MM.1S (cell line): ENCODE data around the gene DYRK3.

Experiments
- DNase-seq: peaks from one replicate; pipeline ENCODE4 v3.0.0-alpha.2; 2015
- H2AFZ ChIP-seq: fragments of 300-600 bp; sonication (generic); 2 replicates; pipeline ENCODE4 v1.6.0; 2016; ENCODE audit warnings: antibody characterized with exemption, low read length
- H3F3A ChIP-seq: fragments of 300-600 bp; sonication (generic); 2 replicates; pipeline ENCODE4 v1.6.1; 2016; ENCODE audit warnings: mild to moderate bottlenecking, antibody characterized with exemption, low read length, moderate library complexity, mixed read lengths; ENCODE audit not compliant: insufficient read depth
- H3K27ac ChIP-seq: fragments of 300-600 bp; sonication (generic); 2 replicates; pipeline ENCODE4 v1.5.1; 2016; ENCODE audit warnings: mild to moderate bottlenecking, low read length
- H3K27me3 ChIP-seq: fragments of 300-600 bp; sonication (generic); replicated peaks from 2 replicates; pipeline ENCODE4 v1.6.0; 2016; ENCODE audit warnings: low read length; ENCODE audit not compliant: insufficient read depth
- H3K36me3 ChIP-seq: fragments of 300-600 bp; sonication (generic); replicated peaks from 2 replicates; pipeline ENCODE4 v1.6.1; 2016; ENCODE audit warnings: mild to moderate bottlenecking, low read length, mixed read lengths; ENCODE audit not compliant: insufficient read depth
- H3K4me1 ChIP-seq: fragments of 300-600 bp; sonication (generic); 2 replicates; pipeline ENCODE4 v1.6.1; 2016; ENCODE audit warnings: low read length, mixed read lengths
- H3K4me2 ChIP-seq: fragments of 300-600 bp; sonication (generic); 2 replicates; pipeline ENCODE4 v1.6.0; 2016; ENCODE audit warnings: low read depth, low read length
- H3K4me3 ChIP-seq: fragments of 300-600 bp; sonication (generic); 2 replicates; pipeline ENCODE4 v1.5.1; 2016; ENCODE audit warnings: low read length, mixed read lengths
- H3K79me2 ChIP-seq: fragments of 300-600 bp; sonication (generic); 2 replicates; pipeline ENCODE4 v1.6.1; 2016; ENCODE audit warnings: mixed run types, low read length, mixed read lengths
- H3K9ac ChIP-seq: fragments of 300-600 bp; sonication (generic); 2 replicates; pipeline ENCODE4 v1.6.1; 2016; ENCODE audit warnings: low read length, mixed read lengths
- H3K9me2 ChIP-seq: fragments of 300-600 bp; sonication (generic); replicated peaks from 2 replicates; pipeline ENCODE4 v1.6.1; 2016; ENCODE audit warnings: mild to moderate bottlenecking, low read length, mixed read lengths; ENCODE audit not compliant: insufficient read depth
- H3K9me3 ChIP-seq: fragments of 300-600 bp; sonication (generic); replicated peaks from 2 replicates; pipeline ENCODE4 v1.6.1; 2016; ENCODE audit warnings: mild to moderate bottlenecking, low read length, mixed read lengths; ENCODE audit not compliant: insufficient read depth
- H4K20me1 ChIP-seq: fragments of 300-600 bp; sonication (generic); 2 replicates; pipeline ENCODE4 v1.6.1; 2016; ENCODE audit warnings: mild to moderate bottlenecking, low read length, moderate library complexity, mixed read lengths; ENCODE audit not compliant: insufficient read depth
- CTCF ChIP-seq: fragments of 300-600 bp; sonication (generic); IDR thresholded peaks from 2 replicates; pipeline ENCODE4 v1.5.1; 2016; ENCODE audit warnings: antibody characterized with exemption, low read length, mixed read lengths
- EZH2 ChIP-seq: fragments of 300-600 bp; sonication (generic); optimal IDR thresholded peaks from 2 replicates; pipeline ENCODE3; 2017; ENCODE audit warnings: low read depth, mild to moderate bottlenecking, antibody characterized with exemption, low read length, mixed read lengths
- EZH2phosphoT487 ChIP-seq: fragments of 300-600 bp; sonication (generic); IDR thresholded peaks from 2 replicates; pipeline ENCODE4 v1.6.1; 2018; ENCODE audit warnings: antibody characterized with exemption, low read length

DYRK3 gene

GRCh38 chr1:206604861-206605260, 30.5 kb upstream of the DYRK3 start:
- H3K4me3 ChIP-seq, result no peak overlapping the region
- H3F3A ChIP-seq, result 0 out of 2 replicates have a peak, but pooled peaks cover 6% of the 10 kb centered on the region
- no peaks in the 10 kb centered on the region for H3K79me2 ChIP-seq
- peaks cover 7% of the 10 kb centered on the region; the same call in 1 of the 2 replicates for H3K36me3 ChIP-seq
- H2AFZ ChIP-seq, result no peak overlapping the region
- no peak for TF ChIP-seq EZH2phosphoT487
- no peak for TF ChIP-seq EZH2
- TF ChIP-seq CTCF, result no peak
- no peak overlapping the region for H3K27ac ChIP-seq
- no peaks in the 10 kb centered on the region for H3K9me2 ChIP-seq
- H3K9ac ChIP-seq, result no peak overlapping the region
- H4K20me1 ChIP-seq, result no peaks in the 10 kb centered on the region
- H3K4me1 ChIP-seq, result no peaks in the 10 kb centered on the region
- no peak overlapping the region for H3K4me2 ChIP-seq
- H3K9me3 ChIP-seq, result no peaks in the 10 kb centered on the region
- no peak for DNase-seq
- no peaks in the 10 kb centered on the region for H3K27me3 ChIP-seq

GRCh38 chr1:206606867-206607266, 28.5 kb upstream of the DYRK3 start:
- Histone ChIP-seq H3K9ac (no peak overlapping the region), H3K4me1 (peaks cover 8% of the 10 kb centered on the region), H2AFZ (no peak overlapping the region), H3K79me2 (peaks cover 13% of the 10 kb centered on the region), H3K36me3 (peaks cover 7% of the 10 kb centered on the region; the same call in 1 of the 2 replicates), H4K20me1 (no peaks in the 10 kb centered on the region), H3K9me2 (no peaks in the 10 kb centered on the region), H3K4me2 (no peak overlapping the region), H3K4me3 (no peak overlapping the region), H3K27ac (no peak overlapping the region), H3F3A (0 out of 2 replicates have a peak, but pooled peaks cover 6% of the 10 kb centered on the region), H3K9me3 (no peaks in the 10 kb centered on the region), H3K27me3 (no peaks in the 10 kb centered on the region)
- peak; percentile 66 for DNase-seq
- TF ChIP-seq EZH2 (no peak), CTCF (peak; percentile 78), EZH2phosphoT487 (no peak)

GRCh38 chr1:206608108-206608698, 27.1 kb upstream of the DYRK3 start:
- H3K27me3 ChIP-seq, result no peaks in the 10 kb centered on the region
- no peaks in the 10 kb centered on the region for H3K9me2 ChIP-seq
- H3K36me3 ChIP-seq, result peaks cover 4% of the 10 kb centered on the region; the same call in 1 of the 2 replicates
- H3K9ac ChIP-seq, result no peak overlapping the region
- peak; percentile 95 for TF ChIP-seq CTCF
- no peak for TF ChIP-seq EZH2phosphoT487
- TF ChIP-seq EZH2, result no peak
- H2AFZ ChIP-seq, result no peak overlapping the region
- H3K4me2 ChIP-seq, result no peak overlapping the region
- H3K79me2 ChIP-seq, result peaks cover 16% of the 10 kb centered on the region
- peaks cover 8% of the 10 kb centered on the region for H3K4me1 ChIP-seq
- H3K4me3 ChIP-seq, result no peak overlapping the region
- no peak overlapping the region for H3K27ac ChIP-seq
- H3K9me3 ChIP-seq, result no peaks in the 10 kb centered on the region
- H3F3A ChIP-seq, result 0 out of 2 replicates have a peak, but pooled peaks cover 6% of the 10 kb centered on the region
- DNase-seq, result peak; percentile 54
- no peaks in the 10 kb centered on the region for H4K20me1 ChIP-seq
